ENCODE measurements around the gene RASA2. TPM values are rescaled to one million over a fixed set of nuclear protein-coding genes. Genes with fewer than 3 reads are reported as not detected.
A peak's percentile ranks its signal among the peaks of the same experiment; 100 is the strongest.

The RASA2 gene
- total RNA-seq, 6 experiments from 2014 or later, result 12.6 to 17.7 (median 14.5) TPM

DNA sequence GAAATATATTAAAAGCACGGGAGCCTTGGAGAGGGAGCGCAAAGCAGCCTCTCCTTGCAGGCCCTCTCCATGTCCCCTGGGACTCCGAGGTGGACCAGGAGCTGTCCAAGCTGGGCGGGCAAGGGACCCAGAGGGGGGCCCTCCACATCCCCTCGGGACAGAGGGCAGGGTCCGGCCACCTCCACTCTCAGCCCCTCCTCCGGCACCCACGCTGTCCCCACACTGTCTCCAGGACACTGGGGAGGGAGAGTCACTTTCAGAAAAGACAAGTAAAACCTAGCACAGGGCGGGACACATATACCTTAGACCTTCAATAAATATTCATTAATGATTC lies 173.8 kb downstream of the RASA2 start:
- TF ChIP-seq, protein P1, sequence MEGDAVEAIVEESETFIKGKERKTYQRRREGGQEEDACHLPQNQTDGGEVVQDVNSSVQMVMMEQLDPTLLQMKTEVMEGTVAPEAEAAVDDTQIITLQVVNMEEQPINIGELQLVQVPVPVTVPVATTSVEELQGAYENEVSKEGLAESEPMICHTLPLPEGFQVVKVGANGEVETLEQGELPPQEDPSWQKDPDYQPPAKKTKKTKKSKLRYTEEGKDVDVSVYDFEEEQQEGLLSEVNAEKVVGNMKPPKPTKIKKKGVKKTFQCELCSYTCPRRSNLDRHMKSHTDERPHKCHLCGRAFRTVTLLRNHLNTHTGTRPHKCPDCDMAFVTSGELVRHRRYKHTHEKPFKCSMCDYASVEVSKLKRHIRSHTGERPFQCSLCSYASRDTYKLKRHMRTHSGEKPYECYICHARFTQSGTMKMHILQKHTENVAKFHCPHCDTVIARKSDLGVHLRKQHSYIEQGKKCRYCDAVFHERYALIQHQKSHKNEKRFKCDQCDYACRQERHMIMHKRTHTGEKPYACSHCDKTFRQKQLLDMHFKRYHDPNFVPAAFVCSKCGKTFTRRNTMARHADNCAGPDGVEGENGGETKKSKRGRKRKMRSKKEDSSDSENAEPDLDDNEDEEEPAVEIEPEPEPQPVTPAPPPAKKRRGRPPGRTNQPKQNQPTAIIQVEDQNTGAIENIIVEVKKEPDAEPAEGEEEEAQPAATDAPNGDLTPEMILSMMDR (IDR thresholded peaks at IDR 0.05), result no peak
- Mint-ChIP-seq H3K4me3 (peak overlapping the region; percentile 95), H3K4me1 (ENCODE audit: low read depth) (peaks cover 55% of the 10 kb centered on the region), H3K27ac (no peak overlapping the region), H3K27me3 (ENCODE audit: insufficient read depth) (peaks cover 8% of the 10 kb centered on the region), H3K9me3 (no peaks in the 10 kb centered on the region), H3K36me3 (ENCODE audit: low read depth) (no peaks in the 10 kb centered on the region)
- no peak for DNase-seq

- Mint-ChIP-seq H3K9me3 (no peaks in the 10 kb centered on the region), H3K4me3 (no peak overlapping the region)
- TF ChIP-seq, protein P1 (IDR thresholded peaks at IDR 0.05), result no peak
Observed at GRCh38 chr3:141661229-141662196, 174.7 kb downstream of the RASA2 start.

DNA sequence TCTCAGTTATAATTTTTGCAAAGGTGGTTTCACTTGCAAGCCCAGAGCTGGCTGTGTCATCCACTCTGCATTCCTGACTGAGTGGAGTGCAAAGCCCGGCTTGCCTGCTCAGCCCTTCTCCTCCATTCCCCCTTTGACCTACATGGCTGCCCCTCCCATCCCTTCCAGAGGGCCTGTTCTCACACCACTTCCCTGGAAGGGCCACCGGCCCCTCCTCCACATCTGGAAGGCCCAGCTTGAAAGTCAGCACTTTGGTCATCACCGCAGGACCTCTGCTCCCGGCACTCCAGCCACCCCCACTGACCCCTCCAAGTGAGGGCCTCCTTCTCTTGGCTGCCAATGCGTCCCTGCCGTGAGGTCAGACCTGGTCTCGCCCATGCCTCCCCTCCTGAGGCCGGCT lies 177.2 kb downstream of the RASA2 start:
- peaks cover 5% of the 10 kb centered on the region for H3K36me3 Mint-ChIP-seq (ENCODE audit: low read depth)
- peaks cover 10% of the 10 kb centered on the region for H3K27me3 Mint-ChIP-seq (ENCODE audit: insufficient read depth)
- H3K9me3 Mint-ChIP-seq, result peaks cover 6% of the 10 kb centered on the region
- H3K27ac Mint-ChIP-seq, result no peak overlapping the region
- no peak overlapping the region for H3K4me3 Mint-ChIP-seq
- H3K4me1 Mint-ChIP-seq (ENCODE audit: low read depth), result peaks cover 27% of the 10 kb centered on the region
- TF ChIP-seq, protein P1 (IDR thresholded peaks at IDR 0.05), result no peak
- DNase-seq, result peak; percentile 8

More at GRCh38 chr3:141661229-141662196, 174.7 kb downstream of the RASA2 start:
- H3K27me3 Mint-ChIP-seq (ENCODE audit: insufficient read depth), result peaks cover 8% of the 10 kb centered on the region
- H3K27ac Mint-ChIP-seq, result no peak overlapping the region
- peaks cover 47% of the 10 kb centered on the region for H3K4me1 Mint-ChIP-seq (ENCODE audit: low read depth)
- no peaks in the 10 kb centered on the region for H3K36me3 Mint-ChIP-seq (ENCODE audit: low read depth)
- no peak for DNase-seq

Other genes starting within 250 kb of the RASA2 start
- 100 to 1,000 TPM; 146 to 172 (median 158) TPM for gene ZBTB38, start 118.5 kb upstream of the RASA2 start, total RNA-seq (2021; fragmentation: NEBNext Ultra II Directional; extraction: Animal tissue kit (Norgen Biotek cat#: 25700))

All from HFFc6 (cell line).